Measurements from ENCODE around the gene CEP89.
"Not testable (repeated sequence)": the region's sequence is repeated elsewhere in the genome, so short reads cannot be mapped to it uniquely, and the experiment has no call there.

The CEP89 gene

DNA sequence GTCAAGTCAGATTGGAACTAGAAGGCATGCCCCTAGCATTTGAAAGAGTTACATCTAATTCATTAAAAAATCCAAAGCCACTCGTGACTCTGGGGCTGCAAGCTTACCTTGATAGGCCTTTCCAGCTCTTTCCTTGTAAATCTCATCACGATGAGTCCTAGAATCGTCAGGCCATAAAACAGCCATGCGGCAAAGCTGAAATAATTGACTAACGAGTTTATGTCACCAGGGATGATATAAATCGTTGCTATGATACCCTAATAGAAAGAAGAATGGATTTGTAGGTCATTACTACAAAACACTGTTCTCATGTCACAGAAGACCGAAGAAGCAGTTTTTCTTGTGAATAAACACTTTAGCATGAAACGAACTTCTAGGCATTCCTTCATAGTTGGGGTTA is 129.7 kb downstream of the CEP89 start:
- Histone ChIP-seq H4K20me1 (ENCODE audit: insufficient read depth, low read length) (no peaks in the 10 kb centered on the region), H3K79me2 (ENCODE audit: low read length) (no peaks in the 10 kb centered on the region), H3K4me3 (ENCODE audit: low read length) (no peak overlapping the region), H3K4me2 (ENCODE audit: low read length) (no peak overlapping the region), H3K27me3 (ENCODE audit: low read depth, low read length) (0 out of 2 replicates have a peak, but pooled peaks cover 2% of the 10 kb centered on the region), H3K9ac (ENCODE audit: low read length) (no peak overlapping the region), H3K36me3 (replicated peaks; ENCODE audit: low read depth, low read length) (no peaks in the 10 kb centered on the region), H3K4me1 (ENCODE audit: low read length) (no peaks in the 10 kb centered on the region), H2AFZ (ENCODE audit: low read depth, low read length) (no peak overlapping the region), H3K9me3 (ENCODE audit: insufficient read depth, low read length) (no peaks in the 10 kb centered on the region), H3K27ac (ENCODE audit: low read length) (no peak overlapping the region)
- TF ChIP-seq, protein P1, sequence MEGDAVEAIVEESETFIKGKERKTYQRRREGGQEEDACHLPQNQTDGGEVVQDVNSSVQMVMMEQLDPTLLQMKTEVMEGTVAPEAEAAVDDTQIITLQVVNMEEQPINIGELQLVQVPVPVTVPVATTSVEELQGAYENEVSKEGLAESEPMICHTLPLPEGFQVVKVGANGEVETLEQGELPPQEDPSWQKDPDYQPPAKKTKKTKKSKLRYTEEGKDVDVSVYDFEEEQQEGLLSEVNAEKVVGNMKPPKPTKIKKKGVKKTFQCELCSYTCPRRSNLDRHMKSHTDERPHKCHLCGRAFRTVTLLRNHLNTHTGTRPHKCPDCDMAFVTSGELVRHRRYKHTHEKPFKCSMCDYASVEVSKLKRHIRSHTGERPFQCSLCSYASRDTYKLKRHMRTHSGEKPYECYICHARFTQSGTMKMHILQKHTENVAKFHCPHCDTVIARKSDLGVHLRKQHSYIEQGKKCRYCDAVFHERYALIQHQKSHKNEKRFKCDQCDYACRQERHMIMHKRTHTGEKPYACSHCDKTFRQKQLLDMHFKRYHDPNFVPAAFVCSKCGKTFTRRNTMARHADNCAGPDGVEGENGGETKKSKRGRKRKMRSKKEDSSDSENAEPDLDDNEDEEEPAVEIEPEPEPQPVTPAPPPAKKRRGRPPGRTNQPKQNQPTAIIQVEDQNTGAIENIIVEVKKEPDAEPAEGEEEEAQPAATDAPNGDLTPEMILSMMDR (IDR thresholded peaks at IDR 0.05; ENCODE audit: low read depth, low read length) = no peak
- no peak for TF ChIP-seq EZH2phosphoT487 (IDR thresholded peaks at IDR 0.05; ENCODE audit: low read depth)

DNA sequence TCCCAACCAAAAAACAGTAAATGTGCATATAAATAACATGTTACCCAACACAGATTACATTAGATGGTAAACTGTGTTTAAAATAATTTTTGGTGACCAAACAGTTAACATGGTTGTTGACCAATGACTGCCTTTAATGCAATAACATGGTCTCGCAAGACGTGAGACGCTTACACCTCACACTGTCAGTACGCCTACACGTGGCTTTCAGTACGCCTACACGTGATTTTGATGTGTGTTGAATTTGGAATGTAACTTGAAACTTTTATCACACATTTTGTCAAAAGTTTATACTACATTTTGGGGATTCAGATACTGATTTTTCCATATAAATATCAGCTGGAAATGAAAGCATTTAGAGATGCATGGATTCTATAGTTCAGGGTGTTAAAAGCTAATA is 134.2 kb downstream of the CEP89 start:
- no peaks in the 10 kb centered on the region for H3K79me2 ChIP-seq (ENCODE audit: low read length)
- no peak overlapping the region for H2AFZ ChIP-seq (ENCODE audit: low read depth, low read length)
- no peaks in the 10 kb centered on the region for H3K36me3 ChIP-seq (replicated peaks; ENCODE audit: low read depth, low read length)
- no peak for TF ChIP-seq EZH2phosphoT487 (IDR thresholded peaks at IDR 0.05; ENCODE audit: low read depth)
- TF ChIP-seq, protein P1 (IDR thresholded peaks at IDR 0.05; ENCODE audit: low read depth, low read length) = no peak
- H3K4me2 ChIP-seq (ENCODE audit: low read length) = no peak overlapping the region
- no peak overlapping the region for H3K4me3 ChIP-seq (ENCODE audit: low read length)
- no peak overlapping the region for H3K9ac ChIP-seq (ENCODE audit: low read length)
- no peaks in the 10 kb centered on the region for H4K20me1 ChIP-seq (ENCODE audit: insufficient read depth, low read length)
- H3K9me3 ChIP-seq (ENCODE audit: insufficient read depth, low read length) = no peaks in the 10 kb centered on the region
- H3K4me1 ChIP-seq (ENCODE audit: low read length) = no peaks in the 10 kb centered on the region
- no peak overlapping the region for H3K27ac ChIP-seq (ENCODE audit: low read length)
- H3K27me3 ChIP-seq (ENCODE audit: low read depth, low read length) = 0 out of 2 replicates have a peak, but pooled peaks cover 2% of the 10 kb centered on the region

DNA sequence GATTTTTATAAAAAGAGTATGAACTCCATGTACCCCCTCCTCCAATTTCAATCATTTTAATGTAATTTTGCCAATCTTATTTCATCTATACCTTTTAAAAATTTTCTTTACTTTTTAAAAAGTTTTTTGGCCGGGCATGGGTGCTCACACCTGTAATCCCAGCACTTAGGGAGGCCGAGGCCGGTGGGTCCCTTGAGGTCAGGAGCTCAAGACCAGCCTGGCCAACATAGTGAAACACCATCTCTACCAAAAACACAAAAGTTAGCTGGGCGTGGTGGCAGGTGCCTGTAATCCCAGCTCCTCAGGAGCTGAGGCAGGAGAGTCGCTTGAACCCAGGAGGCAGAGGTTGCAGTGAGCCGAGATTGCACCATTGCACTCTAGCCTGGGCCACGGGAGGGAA is 138.4 kb downstream of the CEP89 start:
- H3K27ac ChIP-seq (ENCODE audit: low read length); H3K4me3 ChIP-seq (ENCODE audit: low read length); H2AFZ ChIP-seq (ENCODE audit: low read depth, low read length); H3K27me3 ChIP-seq (ENCODE audit: low read depth, low read length); H3K4me2 ChIP-seq (ENCODE audit: low read length); H3K36me3 ChIP-seq (replicated peaks; ENCODE audit: low read depth, low read length); H3K4me1 ChIP-seq (ENCODE audit: low read length); H3K9me3 ChIP-seq (ENCODE audit: insufficient read depth, low read length); H4K20me1 ChIP-seq (ENCODE audit: insufficient read depth, low read length); H3K9ac ChIP-seq (ENCODE audit: low read length); H3K79me2 ChIP-seq (ENCODE audit: low read length): not testable (repeated sequence)

DNA sequence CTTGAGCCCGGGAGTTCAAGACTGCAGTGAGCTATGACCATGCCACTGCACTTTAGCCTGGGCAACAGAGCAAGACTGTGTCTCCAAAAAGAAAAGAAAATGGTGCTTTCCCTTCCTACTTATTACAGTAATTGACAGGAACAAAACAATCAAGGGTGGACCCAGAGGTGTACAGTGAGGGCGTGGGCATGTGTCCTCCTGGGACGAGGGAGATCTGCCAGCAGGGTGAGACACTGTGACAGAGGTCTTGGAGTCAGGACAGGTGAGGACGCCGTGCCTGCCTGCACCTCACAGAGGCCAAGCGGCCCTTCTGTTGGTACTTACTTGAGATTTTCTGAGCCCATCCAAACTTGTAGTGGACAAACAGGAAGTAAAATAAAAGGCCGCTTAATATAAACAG is 138.9 kb downstream of the CEP89 start:
- H3K9me3 ChIP-seq (ENCODE audit: insufficient read depth, low read length); H3K9ac ChIP-seq (ENCODE audit: low read length); H3K4me3 ChIP-seq (ENCODE audit: low read length); H3K27me3 ChIP-seq (ENCODE audit: low read depth, low read length); H2AFZ ChIP-seq (ENCODE audit: low read depth, low read length); H4K20me1 ChIP-seq (ENCODE audit: insufficient read depth, low read length); H3K4me2 ChIP-seq (ENCODE audit: low read length); H3K36me3 ChIP-seq (replicated peaks; ENCODE audit: low read depth, low read length); H3K79me2 ChIP-seq (ENCODE audit: low read length); H3K27ac ChIP-seq (ENCODE audit: low read length); H3K4me1 ChIP-seq (ENCODE audit: low read length): not testable (repeated sequence)

DNA sequence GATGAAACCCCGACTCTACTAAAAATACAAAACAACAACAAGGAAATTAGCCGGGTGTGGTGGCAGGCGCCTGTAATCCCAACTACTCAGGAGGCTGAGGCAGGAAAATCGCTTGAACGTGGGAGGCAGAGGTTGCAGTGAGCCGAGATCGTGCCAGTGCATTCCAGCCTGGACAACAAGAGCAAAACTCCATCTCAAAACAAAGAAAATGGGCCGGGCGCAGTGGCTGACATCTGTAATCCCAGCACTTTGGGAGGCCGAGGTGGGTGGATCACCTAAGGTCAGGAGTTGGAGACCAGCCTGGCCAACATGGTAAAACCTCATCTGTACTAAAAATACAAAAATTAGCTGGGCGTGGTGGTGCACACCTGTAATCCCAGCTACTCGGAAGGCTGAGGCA is 139.7 kb downstream of the CEP89 start:
- not testable (repeated sequence) for H3K79me2 ChIP-seq (ENCODE audit: low read length); H3K4me1 ChIP-seq (ENCODE audit: low read length); H3K9ac ChIP-seq (ENCODE audit: low read length); H3K4me3 ChIP-seq (ENCODE audit: low read length); H2AFZ ChIP-seq (ENCODE audit: low read depth, low read length); H3K9me3 ChIP-seq (ENCODE audit: insufficient read depth, low read length); H4K20me1 ChIP-seq (ENCODE audit: insufficient read depth, low read length); H3K27me3 ChIP-seq (ENCODE audit: low read depth, low read length); H3K27ac ChIP-seq (ENCODE audit: low read length); H3K4me2 ChIP-seq (ENCODE audit: low read length); H3K36me3 ChIP-seq (replicated peaks; ENCODE audit: low read depth, low read length)

DNA sequence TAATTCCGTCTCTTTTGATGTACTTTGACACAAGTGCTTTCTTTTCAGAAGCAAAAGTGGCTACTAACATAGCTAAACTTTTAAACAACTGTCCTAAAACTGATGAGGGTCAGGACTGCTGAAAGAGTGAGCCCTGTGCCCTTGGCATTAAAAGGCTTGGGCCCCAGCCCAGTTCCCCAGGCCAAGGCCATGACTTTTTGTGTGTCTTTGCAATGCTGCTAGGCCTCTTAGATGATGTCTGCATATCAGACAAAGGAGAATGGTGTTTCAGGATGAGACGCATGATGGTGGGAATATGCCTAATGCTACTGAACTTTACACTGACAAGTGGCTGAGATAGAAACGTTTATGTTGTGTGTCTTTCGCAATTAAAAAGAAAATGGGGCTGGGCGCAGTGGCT is 140.1 kb downstream of the CEP89 start:
- Histone ChIP-seq H3K4me1 (ENCODE audit: low read length) (no peaks in the 10 kb centered on the region), H3K27ac (ENCODE audit: low read length) (no peak overlapping the region), H3K27me3 (ENCODE audit: low read depth, low read length) (no peaks in the 10 kb centered on the region), H3K9ac (ENCODE audit: low read length) (no peak overlapping the region), H3K9me3 (ENCODE audit: insufficient read depth, low read length) (no peaks in the 10 kb centered on the region), H4K20me1 (ENCODE audit: insufficient read depth, low read length) (no peaks in the 10 kb centered on the region), H3K4me2 (ENCODE audit: low read length) (no peak overlapping the region), H2AFZ (ENCODE audit: low read depth, low read length) (no peak overlapping the region), H3K79me2 (ENCODE audit: low read length) (no peaks in the 10 kb centered on the region), H3K4me3 (ENCODE audit: low read length) (no peak overlapping the region), H3K36me3 (replicated peaks; ENCODE audit: low read depth, low read length) (no peaks in the 10 kb centered on the region)
- TF ChIP-seq EZH2phosphoT487 (IDR thresholded peaks at IDR 0.05; ENCODE audit: low read depth) = no peak
- TF ChIP-seq, protein P1 (IDR thresholded peaks at IDR 0.05; ENCODE audit: low read depth, low read length) = no peak

Measured in OCI-LY3 (cell line).